IMR-90 (cell line): ENCODE results near the gene HAAO. TPM values are rescaled to one million over a fixed set of nuclear protein-coding genes. Genes with fewer than 3 reads are reported as not detected.
A peak's percentile ranks its signal among the peaks of the same experiment; 100 is the strongest.

Experiments
- ATAC-seq: fragments of 200-7000 bp; cut with Tn5 transposase; 2 replicates; pipeline ENCODE4 v1.9.1; 2020; ENCODE audit warnings: low read depth, mild to moderate bottlenecking, moderate library complexity
- BruUV-seq: library from RNA; stranded (reverse); fragments of 400-500 nt; replicated peaks from 2 replicates; lab custom pipeline; 2021; lab: Mats Ljungman, UMichigan
- CTCF ChIA-PET: fragments of 300-600 bp; formaldehyde crosslinking; extraction: SDS; loops from one replicate; lab custom pipeline; 2021; ENCODE audit warnings: antibody characterized with exemption; lab: Yijun Ruan, JAX
- POLR2A ChIA-PET: fragments of 300-600 bp; sonication (Branson Sonifier 250); formaldehyde crosslinking; loops from one replicate; lab custom pipeline; 2022; ENCODE audit warnings: antibody characterized with exemption; ENCODE audit not compliant: unreplicated experiment; lab: Charles Lee
- DNase-seq: peaks from one replicate; pipeline ENCODE4 v3.0.0; 2013
- H2AFZ ChIP-seq: replicated peaks from 2 replicates; pipeline ENCODE3; 2013; ENCODE audit warnings: low read length, mild to moderate bottlenecking; ENCODE audit not compliant: poor library complexity
- H2AK5ac ChIP-seq: 2 replicates; pipeline ENCODE4 v1.6.1; 2013; ENCODE audit warnings: low read depth, low read length, inconsistent platforms
- H2AK9ac ChIP-seq: replicated peaks from 2 replicates; pipeline ENCODE3; 2013; ENCODE audit warnings: mild to moderate bottlenecking, low read depth, low read length, moderate library complexity; ENCODE audit not compliant: poor library complexity
- H2BK120ac ChIP-seq: 2 replicates; pipeline ENCODE4 v1.6.1; 2013; ENCODE audit warnings: low read depth, low read length, inconsistent platforms
- H2BK15ac ChIP-seq: 3 replicates; pipeline ENCODE4 v1.6.1; 2013; ENCODE audit warnings: low read depth, low read length, inconsistent platforms
- H2BK20ac ChIP-seq: 2 replicates; pipeline ENCODE4 v1.6.1; 2013; ENCODE audit warnings: low read depth, mild to moderate bottlenecking, inconsistent platforms, low read length, moderate library complexity
- H2BK5ac ChIP-seq: 2 replicates; pipeline ENCODE4 v1.6.1; 2013; ENCODE audit warnings: mild to moderate bottlenecking, low read depth, low read length, inconsistent platforms; ENCODE audit not compliant: poor library complexity, severe bottlenecking
- H3K14ac ChIP-seq: replicated peaks from 2 replicates; pipeline ENCODE4 v1.6.1; 2013; ENCODE audit warnings: low read depth, low read length, inconsistent platforms
- H3K18ac ChIP-seq: 2 replicates; pipeline ENCODE4 v1.6.1; 2013; ENCODE audit warnings: low read depth, low read length, control low read depth
- H3K23ac ChIP-seq: 2 replicates; pipeline ENCODE4 v1.6.1; 2013; ENCODE audit warnings: low read depth, low read length, inconsistent platforms
- H3K27ac ChIP-seq: 2 replicates; pipeline ENCODE4 v1.5.1; 2013; ENCODE audit warnings: mild to moderate bottlenecking, control low read depth, low read length; ENCODE audit not compliant: insufficient read depth
- H3K27me3 ChIP-seq: 2 replicates; pipeline ENCODE4 v1.6.1; 2013; ENCODE audit warnings: low read length; ENCODE audit not compliant: control insufficient read depth, insufficient read depth
- H3K36me3 ChIP-seq: 2 replicates; pipeline ENCODE4 v1.6.1; 2013; ENCODE audit warnings: low read length, mixed read lengths; ENCODE audit not compliant: control insufficient read depth, insufficient read depth
- H3K4ac ChIP-seq: 2 replicates; pipeline ENCODE4 v1.6.1; 2013; ENCODE audit warnings: low read depth, low read length, inconsistent platforms
- H3K4me1 ChIP-seq: 2 replicates; pipeline ENCODE4 v1.6.1; 2013; ENCODE audit warnings: low read length, mixed read lengths; ENCODE audit not compliant: control insufficient read depth, insufficient read depth
- H3K4me2 ChIP-seq: 2 replicates; pipeline ENCODE4 v1.6.1; 2013; ENCODE audit warnings: low read depth, mild to moderate bottlenecking, control low read depth, low read length, moderate library complexity
- H3K4me3 ChIP-seq: 2 replicates; pipeline ENCODE4 v1.5.1; 2013; ENCODE audit warnings: low read depth, mild to moderate bottlenecking, control low read depth, low read length, moderate library complexity; ENCODE audit not compliant: insufficient read depth
- H3K56ac ChIP-seq: 2 replicates; pipeline ENCODE4 v1.6.1; 2013; ENCODE audit warnings: low read length, inconsistent platforms; ENCODE audit not compliant: insufficient read depth; ENCODE audit errors: extremely low read depth
- H3K79me1 ChIP-seq, 2 experiments: 2 replicates each; pipeline ENCODE4 v1.6.1; 2013; ENCODE audit warnings: low read length in 2 of 2, inconsistent platforms in 1 of 2, low read depth in 1 of 2
- H3K9ac ChIP-seq: 2 replicates; pipeline ENCODE4 v1.6.1; 2013; ENCODE audit warnings: low read depth, low read length, control low read depth
- H3K9me1 ChIP-seq: 2 replicates; pipeline ENCODE4 v1.6.1; 2013; ENCODE audit warnings: low read length, inconsistent platforms; ENCODE audit not compliant: insufficient read depth
- H3K9me3 ChIP-seq: 2 replicates; pipeline ENCODE4 v1.6.1; 2013; ENCODE audit warnings: low read length; ENCODE audit not compliant: control insufficient read depth, insufficient read depth
- H4K20me1 ChIP-seq: 2 replicates; pipeline ENCODE4 v1.6.1; 2013; ENCODE audit warnings: low read length, inconsistent platforms; ENCODE audit not compliant: insufficient read depth
- H4K5ac ChIP-seq: 2 replicates; pipeline ENCODE4 v1.6.1; 2013; ENCODE audit warnings: mild to moderate bottlenecking, low read depth, low read length, control low read depth
- H4K8ac ChIP-seq, 2 experiments: 2 replicates each; pipeline ENCODE4 v1.6.1; 2013; ENCODE audit warnings: low read depth in 2 of 2, low read length in 2 of 2, control low read depth in 1 of 2, inconsistent platforms in 1 of 2
- H4K91ac ChIP-seq: 2 replicates; pipeline ENCODE4 v1.6.1; 2013; ENCODE audit warnings: low read depth, low read length, inconsistent platforms; ENCODE audit not compliant: insufficient read depth
- BHLHE40 ChIP-seq: fragments of 150-350 bp; IDR thresholded peaks from 2 replicates; pipeline ENCODE4 v1.6.1; 2016; ENCODE audit warnings: mild to moderate bottlenecking, low read depth, low read length
- CHD1 ChIP-seq: IDR thresholded peaks from 2 replicates; pipeline ENCODE4 v1.6.1; 2012; ENCODE audit warnings: low read depth, low read length, improper control_type of control experiment
- ELK1 ChIP-seq: fragments of 150-350 bp; IDR thresholded peaks from 2 replicates; pipeline ENCODE4 v1.6.1; 2016; ENCODE audit warnings: low read depth, mild to moderate bottlenecking, low read length, moderate library complexity, borderline replicate concordance
- FOS ChIP-seq: fragments of 150-350 bp; IDR thresholded peaks from 2 replicates; pipeline ENCODE4 v1.6.1; 2016; ENCODE audit warnings: low read depth, low read length
- MAFK ChIP-seq: IDR thresholded peaks from 2 replicates; pipeline ENCODE4 v1.6.1; 2012; ENCODE audit warnings: low read depth, low read length, improper control_type of control experiment
- MAZ ChIP-seq: IDR thresholded peaks from 2 replicates; pipeline ENCODE4 v1.6.1; 2012; ENCODE audit warnings: low read depth, mild to moderate bottlenecking, low read length, improper control_type of control experiment, moderate library complexity, borderline replicate concordance
- RCOR1 ChIP-seq: IDR thresholded peaks from 2 replicates; pipeline ENCODE4 v1.6.1; 2012; ENCODE audit warnings: mild to moderate bottlenecking, low read length, improper control_type of control experiment; ENCODE audit not compliant: insufficient replicate concordance
- RFX5 ChIP-seq: IDR thresholded peaks from 2 replicates; pipeline ENCODE4 v1.8.0; 2012; ENCODE audit warnings: low read depth, mild to moderate bottlenecking, low read length, moderate library complexity
- USF2 ChIP-seq: fragments of 150-350 bp; IDR thresholded peaks from 2 replicates; pipeline ENCODE4 v1.6.1; 2017; ENCODE audit warnings: mild to moderate bottlenecking, antibody characterized with exemption, low read length, low read depth
- WGBS, 2 experiments: methylation state at CpG; one replicate each; pipeline versions ENCODE4 v1.1.5 to v1.1.7; 2013; ENCODE audit warnings: missing lambda C conversion rate in 2 of 2; ENCODE audit not compliant: insufficient read length in 1 of 2; ENCODE audit errors: extremely low coverage in 2 of 2; 5-methylcytosine and 5-hydroxymethylcytosine counted together
- dilution Hi-C: fragments of 300-500 bp; cut with HindIII; formaldehyde crosslinking; loops from one replicate; pipeline ENCODE4 v1.14.3; 2018; ENCODE audit warnings: low sequenced_read_pairs; ENCODE audit not compliant: unreplicated experiment
- in situ Hi-C: fragments of 300-500 bp; cut with MboI; formaldehyde crosslinking; loops from 3 replicates; pipeline ENCODE4 v1.14.3; 2019; ENCODE audit warnings: low sequenced_read_pairs, inconsistent platforms, mixed read lengths
- intact Hi-C: fragments of 100-400 bp; cut with micrococcal nuclease; formaldehyde crosslinking; loops from 2 replicates; pipeline ENCODE4 v1.10.0; 2022
- polyA plus RNA-seq, 3 experiments: library from polyadenylated mRNA; depleted of rRNA; stranded (reverse); fragments of >200 nt; gene quantifications; 2 replicates each; pipeline ENCODE4 v1.2.3, GENCODE V29; 2012; ENCODE audit warnings: low replicate concordance in 1 of 3
- total RNA-seq: library from RNA; depleted of rRNA; stranded (reverse); fragments of >200 nt; gene quantifications from 2 replicates; pipeline ENCODE4 v1.2.3, GENCODE V29; 2012

The HAAO gene
- total and polyA plus RNA-seq, 2 of the 4 experiments (the other 2 are of a cell fraction) = 0.05 to 0.18 TPM

GRCh38 chr2:42764096-42764495 lies 28.3 kb downstream of the HAAO start, which contains the start of gene OXER1:
TSS of gene OXER1 (minus strand) at chr2:42764135. CDS start at chr2:42764062, 73 bp downstream.
- Histone ChIP-seq H2BK120ac (no peak within 1 kb of the TSS), H2AK9ac (peak within 1 kb of the TSS; percentile 11), H3K27ac (no peak within 1 kb of the TSS), H3K79me1 (no peaks in the 10 kb centered on the region), H3K9me1 (peaks cover 6% of the 10 kb centered on the region; the same call in 1 of the 2 replicates), H4K5ac (no peak within 1 kb of the TSS), H3K27me3 (no peaks in the 10 kb centered on the region; the same call in 1 of the 2 replicates), H2BK15ac (no peak within 1 kb of the TSS), H3K4me3 (no peak within 1 kb of the TSS), H3K4me2 (no peak within 1 kb of the TSS), H2BK5ac (no peak within 1 kb of the TSS), H4K8ac (no peak within 1 kb of the TSS), H3K9me3 (no peaks in the 10 kb centered on the region), H3K4me1 (no peaks in the 10 kb centered on the region), H3K9ac (no peak within 1 kb of the TSS), H3K18ac (no peak within 1 kb of the TSS), H3K36me3 (no peaks in the 10 kb centered on the region; the same call in 1 of the 2 replicates), H3K23ac (no peak within 1 kb of the TSS), H4K20me1 (no peaks in the 10 kb centered on the region), H4K91ac (no peak within 1 kb of the TSS), H2BK20ac (no peak within 1 kb of the TSS), H3K14ac (no peak within 1 kb of the TSS), H3K56ac (no peak within 1 kb of the TSS), H3K4ac (no peak within 1 kb of the TSS), H2AK5ac (no peak within 1 kb of the TSS), H2AFZ (no peak within 1 kb of the TSS)
- ChIA-PET POLR2A (no interaction called here), CTCF (interaction anchor here (1.3 kb wide), 1 partner anchor 11 kb away, joined by 5 read pairs; no protein-coding TSS in a partner anchor)
- in situ Hi-C loops = no loop called here
- ATAC-seq = no peak
- dilution Hi-C loops = no loop called here
- BruUV-seq = no TSS peak
- intact Hi-C loops = no loop called here
- 50% methylated on average over 1 of the region's 5 CpGs; no CpG with 5 or more reads in 1 of the 2 experiments for WGBS, 2 experiments
- TF ChIP-seq BHLHE40 (no peak), USF2 (no peak), MAFK (no peak), RCOR1 (no peak), ELK1 (no peak), FOS (no peak), RFX5 (no peak), MAZ (no peak), CHD1 (no peak)
- DNase-seq = no peak
